ENCODE measurements around the gene ZNF730. TPM values are rescaled to one million over a fixed set of nuclear protein-coding genes. Genes with fewer than 3 reads are reported as not detected.
"Not testable (repeated sequence)": the region's sequence is repeated elsewhere in the genome, so short reads cannot be mapped to it uniquely, and the experiment has no call there.

ZNF730 gene
- total and polyA plus RNA-seq, 9 donors: 0.54 to 4.5 (median 0.97) TPM

GRCh38 chr19:23099966-23100365 lies 16.9 kb upstream of the ZNF730 start:
- H3K27ac ChIP-seq: no peak overlapping the region
- intact Hi-C loops (cut with DNase I): no loop called here

GRCh38 chr19:23101241-23101640 lies 15.6 kb upstream of the ZNF730 start:
- WGBS, 3 donors: 93 to 98% (median 95%) methylated on average over 4 of the region's 4 CpGs
- no peak overlapping the region for H3K27ac ChIP-seq

More at GRCh38 chr19:23099966-23100365, 16.9 kb upstream of the ZNF730 start:
- no peak for DNase-seq
- peaks cover 0 to 6% of the 10 kb centered on the region in 2 donors for H3K9me3 ChIP-seq
- no peaks in the 10 kb centered on the region for H3K27me3 ChIP-seq
- no peak overlapping the region for H3K4me3 ChIP-seq
- no peaks in the 10 kb centered on the region for H3K4me1 ChIP-seq (ENCODE audit: insufficient read depth)
- WGBS, 3 donors: 95 to 97% (median 97%) methylated on average over 7 of the region's 7 CpGs
- no peak for TF ChIP-seq CTCF (IDR thresholded peaks at IDR 0.05)
- no peak for TF ChIP-seq POLR2A (IDR thresholded peaks at IDR 0.05)
- no peak for TF ChIP-seq EP300 (IDR thresholded peaks at IDR 0.05)
- no peaks in the 10 kb centered on the region for H3K36me3 ChIP-seq

GRCh38 chr19:23118400-23118799 lies 1.6 kb downstream of the ZNF730 start:
- TF ChIP-seq CTCF (IDR thresholded peaks at IDR 0.05) (no peak), POLR2A (IDR thresholded peaks at IDR 0.05) (no peak), EP300 (IDR thresholded peaks at IDR 0.05) (no peak)
- 59 to 83% (median 77%) methylated on average over 3 of the region's 3 CpGs for WGBS, 3 donors

More at GRCh38 chr19:23101241-23101640, 15.6 kb upstream of the ZNF730 start:
- Histone ChIP-seq H3K27me3 (no peaks in the 10 kb centered on the region), H3K4me1 (ENCODE audit: insufficient read depth) (no peaks in the 10 kb centered on the region), H3K9me3 (peaks cover 0 to 6% of the 10 kb centered on the region in 2 donors), H3K36me3 (no peaks in the 10 kb centered on the region), H3K4me3 (no peak overlapping the region)
- intact Hi-C loops (cut with DNase I): no loop called here
- DNase-seq: no peak
- no peak for TF ChIP-seq EP300 (IDR thresholded peaks at IDR 0.05)
- no peak for TF ChIP-seq CTCF (IDR thresholded peaks at IDR 0.05)
- TF ChIP-seq POLR2A (IDR thresholded peaks at IDR 0.05): no peak

GRCh38 chr19:23134211-23134610 lies 17.4 kb downstream of the ZNF730 start:
- WGBS, 3 donors: 87 to 97% (median 94%) methylated on average over 5 to 24 of the region's 24 CpGs
- intact Hi-C loops (cut with DNase I); H3K27me3 ChIP-seq; H3K4me3 ChIP-seq; H3K36me3 ChIP-seq; H3K4me1 ChIP-seq (ENCODE audit: insufficient read depth); H3K27ac ChIP-seq; H3K9me3 ChIP-seq; DNase-seq: not testable (repeated sequence)

More at GRCh38 chr19:23118400-23118799, 1.6 kb downstream of the ZNF730 start:
- Histone ChIP-seq H3K4me1 (ENCODE audit: insufficient read depth) (peaks cover 1% of the 10 kb centered on the region), H3K9me3 (no peaks in the 10 kb centered on the region), H3K27ac (no peak overlapping the region), H3K36me3 (no peaks in the 10 kb centered on the region), H3K27me3 (no peaks in the 10 kb centered on the region), H3K4me3 (no peak overlapping the region)
- intact Hi-C loops (cut with DNase I): no loop called here
- DNase-seq: no peak

- peaks cover 0 to 7% of the 10 kb centered on the region in 2 donors for H3K9me3 ChIP-seq
- intact Hi-C loops (cut with DNase I): no loop called here
Observed at GRCh38 chr19:23145617-23146415, 29.0 kb downstream of the ZNF730 start.

More at GRCh38 chr19:23145617-23146415, 29.0 kb downstream of the ZNF730 start:
- no peaks in the 10 kb centered on the region for H3K27me3 ChIP-seq
- H3K36me3 ChIP-seq: no peaks in the 10 kb centered on the region
- H3K27ac ChIP-seq: no peak overlapping the region
- no peak overlapping the region for H3K4me3 ChIP-seq
- TF ChIP-seq POLR2A (IDR thresholded peaks at IDR 0.05): no peak
- 95 to 98% (median 95%) methylated on average over 3 of the region's 3 CpGs for WGBS, 3 donors
- no peak for DNase-seq
- no peaks in the 10 kb centered on the region for H3K4me1 ChIP-seq (ENCODE audit: insufficient read depth)
